Kidney (tissue), 14 donors: ENCODE results near the gene NTMT1. TPM values are rescaled to one million over a fixed set of nuclear protein-coding genes. Genes with fewer than 3 reads are reported as not detected.

ENCODE experiments used
- DNase-seq, 5 donors: peaks; one replicate each; pipeline ENCODE4 v3.0.0-alpha.2; 2013 to 2020
- FAIRE-seq: peaks from 2 replicates; lab custom pipeline; 2012; peaks lifted over from hg19 to GRCh38; lab: Jason Lieb, UNC
- H3K27ac ChIP-seq, 2 donors: one replicate each; pipeline ENCODE4 v1.7.0; 2013; ENCODE audit warnings: low read depth in 2 of 2, low read length in 2 of 2, inconsistent platforms in 1 of 2
- H3K27me3 ChIP-seq: one replicate; pipeline ENCODE4 v1.7.1; 2013; ENCODE audit warnings: low read length, inconsistent platforms; ENCODE audit not compliant: control insufficient read depth, insufficient read depth
- H3K36me3 ChIP-seq, 3 donors: one replicate each; pipeline versions ENCODE4 v1.7.0 to v1.7.1; 2013; ENCODE audit warnings: low read length in 3 of 3, control low read depth in 1 of 3, inconsistent platforms in 1 of 3; ENCODE audit not compliant: insufficient read depth in 3 of 3, control insufficient read depth in 2 of 3
- H3K4me1 ChIP-seq, 3 donors: one replicate each; pipeline versions ENCODE4 v1.7.0 to v1.7.1; 2013; ENCODE audit warnings: low read length in 3 of 3, inconsistent platforms in 1 of 3, low read depth in 1 of 3; ENCODE audit not compliant: control insufficient read depth in 2 of 3, insufficient read depth in 2 of 3
- H3K4me3 ChIP-seq, 3 donors: one replicate each; pipeline versions ENCODE4 v1.7.0 to v1.8.1; 2013; ENCODE audit warnings: low read length in 3 of 3, control low read depth in 1 of 3, inconsistent platforms in 1 of 3
- H3K9ac ChIP-seq, 3 donors: one replicate each; pipeline versions ENCODE4 v1.7.0 to v1.7.1; 2013; ENCODE audit warnings: low read length in 3 of 3, control low read depth in 1 of 3, inconsistent platforms in 1 of 3
- H3K9me3 ChIP-seq, 3 donors: one replicate each; pipeline versions ENCODE4 v1.7.0 to v1.7.1; 2013; ENCODE audit warnings: low read length in 3 of 3, control low read depth in 1 of 3, inconsistent platforms in 1 of 3; ENCODE audit not compliant: control insufficient read depth in 2 of 3, insufficient read depth in 1 of 3
- CTCF ChIP-seq: IDR thresholded peaks from 3 replicates; pipeline ENCODE4 v1.5.1; 2012; ENCODE audit warnings: mild to moderate bottlenecking, moderate library complexity, borderline replicate concordance; ENCODE audit not compliant: insufficient read depth; ENCODE audit errors: extremely low read depth
- intact Hi-C: fragments of 100-400 bp; cut with DNase I; formaldehyde crosslinking; loops from one replicate; pipeline ENCODE4 v1.11.1; 2022
- polyA plus RNA-seq: library from polyadenylated mRNA; stranded (reverse); fragments of 350-450 nt; fragmentation: Illumina TruSeq; extraction: RNeasy Lipid Tissue Mini Kit (QIAGEN cat#74804); gene quantifications from one replicate; pipeline ENCODE4 v1.2.3, GENCODE V29; 2014; ENCODE audit warnings: low read depth, low replicate concordance; ENCODE audit not compliant: insufficient read depth
- total RNA-seq: library from RNA; stranded (reverse); fragmentation: NEBNext Ultra II Directional; extraction: Animal tissue kit (Norgen Biotek cat#: 25700); gene quantifications from one replicate; pipeline ENCODE4 v1.2.1, GENCODE V29; 2021
- donor health status: control.
- donor health status: control.
- donor health status: control.
- donor health status: control.
- donor health status: control.
- donor health status: DM: yes; HTN: yes; CAD: no.
- donor health status: Normal renal cell carcinoma (clear cell type).

NTMT1 gene
- total and polyA plus RNA-seq, 2 donors from 2014 or later = 32.6 to 61.2 TPM

DNA sequence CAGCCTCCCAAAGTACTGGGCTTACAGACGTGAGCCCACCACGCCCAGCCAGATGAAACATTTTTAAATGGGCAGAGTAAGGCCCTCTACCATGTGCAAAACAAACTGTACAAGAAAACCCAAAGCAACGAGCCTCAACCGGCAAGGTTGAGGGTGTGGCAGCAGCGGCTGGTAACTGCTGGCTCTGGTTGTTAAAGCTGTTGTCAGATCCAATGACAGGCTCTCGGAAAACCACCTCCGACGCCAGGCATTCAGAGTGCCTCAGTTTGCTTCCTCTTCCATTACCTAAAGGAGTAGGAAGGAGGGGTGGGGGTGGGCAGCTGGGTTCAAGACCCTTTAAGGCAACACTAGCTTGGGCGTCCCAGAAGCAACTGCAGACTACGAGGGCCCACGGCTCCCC is 18.4 kb downstream of the NTMT1 start:
- Histone ChIP-seq H3K9me3 (no peaks in the 10 kb centered on the region), H3K4me1 (peaks cover 0 to 23% (median 8%) of the 10 kb centered on the region in 3 donors), H3K4me3 (no peak overlapping the region), H3K27me3 (no peaks in the 10 kb centered on the region), H3K9ac (no peak overlapping the region), H3K36me3 (peaks cover 0 to 1% (median 0%) of the 10 kb centered on the region in 3 donors), H3K27ac (no peak overlapping the region)
- no peak for TF ChIP-seq CTCF
- intact Hi-C loops = loop anchor here (10.0 kb wide), 1 partner anchor 140 kb away; no protein-coding TSS in a partner anchor
- DNase-seq (no peak), FAIRE-seq (no peak)

DNA sequence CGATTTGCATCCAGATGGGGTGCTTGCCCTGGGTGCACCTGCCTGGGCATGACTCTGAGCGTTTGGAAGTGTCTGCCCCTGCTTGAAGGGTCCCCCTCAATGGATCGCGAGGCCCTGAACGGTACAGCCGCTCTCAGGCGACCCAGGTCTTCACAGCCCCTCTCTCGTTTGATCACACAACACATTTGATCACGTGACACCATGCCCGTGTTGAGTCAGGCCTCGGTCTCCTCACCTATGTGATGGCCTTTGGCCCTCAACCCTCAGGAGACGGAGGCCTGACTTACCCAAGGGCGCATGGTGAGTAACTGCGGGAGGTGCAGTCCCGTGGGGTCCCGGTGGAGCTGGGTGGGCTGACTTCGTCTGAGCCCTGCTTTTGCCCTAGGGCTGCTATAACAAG is 18.9 kb downstream of the NTMT1 start:
- Histone ChIP-seq H3K4me3 (no peak overlapping the region), H3K36me3 (no peaks in the 10 kb centered on the region), H3K4me1 (peaks cover 0 to 18% (median 8%) of the 10 kb centered on the region in 3 donors), H3K9ac (no peak overlapping the region), H3K27ac (no peak overlapping the region), H3K9me3 (no peaks in the 10 kb centered on the region), H3K27me3 (no peaks in the 10 kb centered on the region)
- intact Hi-C loops = loop anchor here (10.0 kb wide), 1 partner anchor 140 kb away; no protein-coding TSS in a partner anchor
- DNase-seq (no peak), FAIRE-seq (no peak)
- no peak for TF ChIP-seq CTCF

GRCh38 chr9:129646252-129646651 is 20.3 kb downstream of the NTMT1 start:
- FAIRE-seq (no peak), DNase-seq (no peak)
- peaks cover 0 to 5% (median 0%) of the 10 kb centered on the region in 3 donors for H3K4me1 ChIP-seq
- no peaks in the 10 kb centered on the region for H3K27me3 ChIP-seq
- H3K9me3 ChIP-seq = no peaks in the 10 kb centered on the region
- no peak overlapping the region for H3K27ac ChIP-seq
- H3K36me3 ChIP-seq = no peaks in the 10 kb centered on the region
- no peak for TF ChIP-seq CTCF
- no peak overlapping the region for H3K4me3 ChIP-seq
- intact Hi-C loops = loop anchor here (10.0 kb wide), 1 partner anchor 139 kb away; no protein-coding TSS in a partner anchor
- H3K9ac ChIP-seq = no peak overlapping the region

GRCh38 chr9:129646654-129647053 is 20.7 kb downstream of the NTMT1 start:
- H3K4me1 ChIP-seq = peaks cover 0 to 3% (median 0%) of the 10 kb centered on the region in 3 donors
- intact Hi-C loops = loop anchor here (10.0 kb wide), 1 partner anchor 138 kb away; no protein-coding TSS in a partner anchor
- FAIRE-seq (no peak), DNase-seq (no peak)
- H3K27me3 ChIP-seq = no peaks in the 10 kb centered on the region
- H3K9ac ChIP-seq = no peak overlapping the region
- no peak overlapping the region for H3K27ac ChIP-seq
- H3K36me3 ChIP-seq = no peaks in the 10 kb centered on the region
- no peaks in the 10 kb centered on the region for H3K9me3 ChIP-seq
- H3K4me3 ChIP-seq = no peak overlapping the region
- TF ChIP-seq CTCF = no peak
